Measurements from ENCODE around the gene HAUS7. TPM values are rescaled to one million over a fixed set of nuclear protein-coding genes. Genes with fewer than 3 reads are reported as not detected.

HAUS7 gene
- total RNA-seq, 1 experiment from 2014 or later: 59.9 TPM

GRCh38 chrX:153477901-153478300 lies 7.5 kb upstream of the HAUS7 start:
- BruUV-seq (replicated peaks): no TSS peak
- intact Hi-C loops (cut with micrococcal nuclease; ENCODE audit: unreplicated experiment) (no loop called here), in situ Hi-C loops (cut with HindIII; ENCODE audit: low pct_unique_long_range_greater_than_20kb, low sequenced_read_pairs) (no loop called here)
- H3K27me3 ChIP-seq (ENCODE audit: control insufficient read depth, insufficient read depth, low read length): no peaks in the 10 kb centered on the region
- no peaks in the 10 kb centered on the region for H3K4me1 ChIP-seq (ENCODE audit: control insufficient read depth, insufficient read depth, low read length)
- DNase-seq (ENCODE audit: low read depth, low spot score): no peak
- TF ChIP-seq CTCF (IDR thresholded peaks at IDR 0.05): no peak
- TF ChIP-seq SIN3A (IDR thresholded peaks at IDR 0.05; ENCODE audit: borderline replicate concordance, insufficient read depth, low read depth, low read length): no peak
- TF ChIP-seq POLR2AphosphoS5 (IDR thresholded peaks at IDR 0.05; ENCODE audit: low read depth, low read length): no peak
- TF ChIP-seq, protein P1, sequence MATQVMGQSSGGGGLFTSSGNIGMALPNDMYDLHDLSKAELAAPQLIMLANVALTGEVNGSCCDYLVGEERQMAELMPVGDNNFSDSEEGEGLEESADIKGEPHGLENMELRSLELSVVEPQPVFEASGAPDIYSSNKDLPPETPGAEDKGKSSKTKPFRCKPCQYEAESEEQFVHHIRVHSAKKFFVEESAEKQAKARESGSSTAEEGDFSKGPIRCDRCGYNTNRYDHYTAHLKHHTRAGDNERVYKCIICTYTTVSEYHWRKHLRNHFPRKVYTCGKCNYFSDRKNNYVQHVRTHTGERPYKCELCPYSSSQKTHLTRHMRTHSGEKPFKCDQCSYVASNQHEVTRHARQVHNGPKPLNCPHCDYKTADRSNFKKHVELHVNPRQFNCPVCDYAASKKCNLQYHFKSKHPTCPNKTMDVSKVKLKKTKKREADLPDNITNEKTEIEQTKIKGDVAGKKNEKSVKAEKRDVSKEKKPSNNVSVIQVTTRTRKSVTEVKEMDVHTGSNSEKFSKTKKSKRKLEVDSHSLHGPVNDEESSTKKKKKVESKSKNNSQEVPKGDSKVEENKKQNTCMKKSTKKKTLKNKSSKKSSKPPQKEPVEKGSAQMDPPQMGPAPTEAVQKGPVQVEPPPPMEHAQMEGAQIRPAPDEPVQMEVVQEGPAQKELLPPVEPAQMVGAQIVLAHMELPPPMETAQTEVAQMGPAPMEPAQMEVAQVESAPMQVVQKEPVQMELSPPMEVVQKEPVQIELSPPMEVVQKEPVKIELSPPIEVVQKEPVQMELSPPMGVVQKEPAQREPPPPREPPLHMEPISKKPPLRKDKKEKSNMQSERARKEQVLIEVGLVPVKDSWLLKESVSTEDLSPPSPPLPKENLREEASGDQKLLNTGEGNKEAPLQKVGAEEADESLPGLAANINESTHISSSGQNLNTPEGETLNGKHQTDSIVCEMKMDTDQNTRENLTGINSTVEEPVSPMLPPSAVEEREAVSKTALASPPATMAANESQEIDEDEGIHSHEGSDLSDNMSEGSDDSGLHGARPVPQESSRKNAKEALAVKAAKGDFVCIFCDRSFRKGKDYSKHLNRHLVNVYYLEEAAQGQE (IDR thresholded peaks at IDR 0.05; ENCODE audit: insufficient read depth in 1 of 2, low read depth in 2 of 2, low read length in 1 of 2): no peak
- TF ChIP-seq TCF7L2 (IDR thresholded peaks at IDR 0.05; ENCODE audit: low read depth, low read length): no peak
- ATAC-seq: no peak
- no peaks in the 10 kb centered on the region for H3K9me3 ChIP-seq (ENCODE audit: control insufficient read depth, insufficient read depth, low read depth, low read length)
- ChIA-PET POLR2A (no interaction called here), CTCF (no interaction called here)
- H3K4me3 ChIP-seq (ENCODE audit: low read depth in 2 of 2, low read length in 2 of 2): no peak overlapping the region
- no peak overlapping the region for H3K27ac ChIP-seq (ENCODE audit: low read length)
- H3K36me3 ChIP-seq (ENCODE audit: control insufficient read depth, insufficient read depth, low read length): no peaks in the 10 kb centered on the region

DNA sequence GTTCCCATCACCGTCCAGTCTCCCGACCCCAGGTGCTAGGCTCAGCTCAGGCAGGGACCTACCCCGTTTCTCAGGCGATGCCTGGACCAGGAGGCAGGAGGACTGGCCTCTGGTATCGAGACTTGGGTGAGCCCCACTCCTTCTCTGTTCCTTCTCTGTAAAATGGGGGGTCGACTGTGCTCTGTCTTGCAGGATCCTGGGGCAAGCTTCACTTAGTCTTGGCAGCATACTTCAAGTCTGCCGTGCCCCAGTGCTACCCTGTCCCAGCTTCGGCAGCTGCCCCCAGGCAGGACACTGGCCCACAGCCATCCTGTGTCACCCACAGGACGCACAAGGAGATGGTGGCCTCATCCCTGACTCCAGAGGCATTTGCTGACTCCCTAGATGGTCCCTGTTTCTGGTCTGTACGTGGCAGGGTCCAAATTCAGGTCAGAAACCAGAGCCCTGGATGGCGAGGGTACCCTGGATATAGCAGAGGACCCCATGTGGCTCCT lies 7.0 kb upstream of the HAUS7 start:
- no peak for ATAC-seq
- TF ChIP-seq CTCF (IDR thresholded peaks at IDR 0.05): no peak
- TF ChIP-seq, protein P1 (IDR thresholded peaks at IDR 0.05; ENCODE audit: insufficient read depth in 1 of 2, low read depth in 2 of 2, low read length in 1 of 2): no peak

More for the DNA sequence above, 7.0 kb upstream of the HAUS7 start:
- no peak for DNase-seq (ENCODE audit: low read depth, low spot score)
- Histone ChIP-seq H3K4me1 (ENCODE audit: control insufficient read depth, insufficient read depth, low read length) (no peaks in the 10 kb centered on the region), H3K36me3 (ENCODE audit: control insufficient read depth, insufficient read depth, low read length) (no peaks in the 10 kb centered on the region), H3K4me3 (ENCODE audit: low read depth in 2 of 2, low read length in 2 of 2) (no peak overlapping the region), H3K9me3 (ENCODE audit: control insufficient read depth, insufficient read depth, low read depth, low read length) (no peaks in the 10 kb centered on the region), H3K27me3 (ENCODE audit: control insufficient read depth, insufficient read depth, low read length) (no peaks in the 10 kb centered on the region), H3K27ac (ENCODE audit: low read length) (no peak overlapping the region)
- BruUV-seq (replicated peaks): no TSS peak
- in situ Hi-C loops (cut with HindIII; ENCODE audit: low pct_unique_long_range_greater_than_20kb, low sequenced_read_pairs): no loop called here
- POLR2A ChIA-PET: no interaction called here
- CTCF ChIA-PET: no interaction called here
- intact Hi-C loops (cut with micrococcal nuclease; ENCODE audit: unreplicated experiment): no loop called here
